ENCODE measurements around the gene PLEKHH3.

Gene PLEKHH3

DNA sequence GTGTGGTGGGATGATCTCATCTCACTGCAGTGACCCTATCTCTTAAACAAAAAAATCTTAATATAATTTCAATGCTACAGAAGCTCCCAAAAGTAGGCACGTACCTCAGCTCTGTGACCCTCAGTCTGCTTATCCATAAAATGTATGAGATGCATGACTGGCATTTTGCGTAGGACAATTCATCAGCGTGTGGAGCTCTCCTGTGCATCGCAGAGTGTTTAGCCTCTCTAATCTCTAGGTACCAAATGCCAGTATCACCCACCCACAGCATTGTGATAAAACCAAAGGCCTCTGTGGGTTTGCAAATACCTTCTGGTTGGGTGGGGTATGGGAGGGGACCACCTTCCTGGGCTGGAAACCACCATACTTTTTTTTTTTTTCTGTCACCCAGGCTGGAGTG lies 36.7 kb downstream of the PLEKHH3 start:
- Histone ChIP-seq H2AFZ (ENCODE audit: low read length) (no peak overlapping the region), H3K9me3 (ENCODE audit: insufficient read depth, low read depth, low read length) (no peaks in the 10 kb centered on the region), H3K9me2 (replicated peaks; ENCODE audit: low read depth, low read length) (no peaks in the 10 kb centered on the region), H3K4me3 (ENCODE audit: low read length, poor library complexity, severe bottlenecking) (no peak overlapping the region), H3F3A (ENCODE audit: low read depth) (no peaks in the 10 kb centered on the region), H3K4me1 (ENCODE audit: insufficient read depth, low read length, poor library complexity, severe bottlenecking) (peaks cover 8% of the 10 kb centered on the region), H3K27me3 (ENCODE audit: insufficient read depth, low read length, poor library complexity, severe bottlenecking) (no peaks in the 10 kb centered on the region), H4K20me1 (ENCODE audit: insufficient read depth, low read length, poor library complexity, severe bottlenecking) (no peaks in the 10 kb centered on the region), H3K36me3 (ENCODE audit: insufficient read depth, low read length) (no peaks in the 10 kb centered on the region), H3K4me2 (ENCODE audit: low read depth, low read length, poor library complexity, severe bottlenecking) (no peak overlapping the region), H3K79me2 (ENCODE audit: insufficient read depth, low read length) (no peaks in the 10 kb centered on the region), H3K9ac (ENCODE audit: low read depth, low read length, poor library complexity, severe bottlenecking) (no peak overlapping the region)
- TF ChIP-seq EZH2phosphoT487 (IDR thresholded peaks at IDR 0.05; ENCODE audit: borderline replicate concordance): no peak
- TF ChIP-seq, protein P1, sequence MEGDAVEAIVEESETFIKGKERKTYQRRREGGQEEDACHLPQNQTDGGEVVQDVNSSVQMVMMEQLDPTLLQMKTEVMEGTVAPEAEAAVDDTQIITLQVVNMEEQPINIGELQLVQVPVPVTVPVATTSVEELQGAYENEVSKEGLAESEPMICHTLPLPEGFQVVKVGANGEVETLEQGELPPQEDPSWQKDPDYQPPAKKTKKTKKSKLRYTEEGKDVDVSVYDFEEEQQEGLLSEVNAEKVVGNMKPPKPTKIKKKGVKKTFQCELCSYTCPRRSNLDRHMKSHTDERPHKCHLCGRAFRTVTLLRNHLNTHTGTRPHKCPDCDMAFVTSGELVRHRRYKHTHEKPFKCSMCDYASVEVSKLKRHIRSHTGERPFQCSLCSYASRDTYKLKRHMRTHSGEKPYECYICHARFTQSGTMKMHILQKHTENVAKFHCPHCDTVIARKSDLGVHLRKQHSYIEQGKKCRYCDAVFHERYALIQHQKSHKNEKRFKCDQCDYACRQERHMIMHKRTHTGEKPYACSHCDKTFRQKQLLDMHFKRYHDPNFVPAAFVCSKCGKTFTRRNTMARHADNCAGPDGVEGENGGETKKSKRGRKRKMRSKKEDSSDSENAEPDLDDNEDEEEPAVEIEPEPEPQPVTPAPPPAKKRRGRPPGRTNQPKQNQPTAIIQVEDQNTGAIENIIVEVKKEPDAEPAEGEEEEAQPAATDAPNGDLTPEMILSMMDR (conservative IDR thresholded peaks at IDR 0.05; ENCODE audit: low read length): no peak

DNA sequence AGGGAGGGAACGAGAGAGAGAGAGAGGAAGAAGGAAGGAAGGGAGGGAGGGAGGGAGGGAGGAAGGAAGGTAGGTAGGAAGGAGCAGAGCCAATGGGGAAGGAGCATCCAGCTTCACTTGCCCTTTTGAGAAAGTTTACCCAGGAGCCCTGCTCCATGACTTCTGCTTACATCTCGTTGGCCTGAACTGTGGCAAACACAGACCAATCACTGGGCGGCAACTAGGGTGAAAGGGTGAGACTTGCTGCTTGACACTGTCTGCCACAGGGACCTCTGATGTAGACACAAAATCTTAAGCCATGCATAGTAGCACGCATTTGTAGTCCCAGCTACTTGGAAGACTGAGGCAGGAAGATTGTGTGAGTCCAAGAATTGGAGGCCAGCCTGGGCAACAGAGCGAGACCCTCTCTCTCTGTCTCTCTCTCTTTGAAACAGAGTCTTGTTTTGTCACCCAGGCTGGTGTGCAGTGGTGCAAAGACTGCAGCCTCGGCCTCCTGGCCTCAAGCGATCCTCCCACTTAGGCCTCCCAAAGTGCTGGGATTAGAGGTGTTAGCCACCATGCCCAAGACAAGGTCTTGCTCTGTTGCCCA lies 37.2 kb downstream of the PLEKHH3 start:
- Histone ChIP-seq H3K36me3 (ENCODE audit: insufficient read depth, low read length) (no peaks in the 10 kb centered on the region), H3K9me2 (replicated peaks; ENCODE audit: low read depth, low read length) (no peaks in the 10 kb centered on the region), H4K20me1 (ENCODE audit: insufficient read depth, low read length, poor library complexity, severe bottlenecking) (no peaks in the 10 kb centered on the region), H3F3A (ENCODE audit: low read depth) (no peaks in the 10 kb centered on the region), H3K79me2 (ENCODE audit: insufficient read depth, low read length) (no peaks in the 10 kb centered on the region), H3K9me3 (ENCODE audit: insufficient read depth, low read depth, low read length) (no peaks in the 10 kb centered on the region), H3K4me1 (ENCODE audit: insufficient read depth, low read length, poor library complexity, severe bottlenecking) (peaks cover 8% of the 10 kb centered on the region), H3K4me2 (ENCODE audit: low read depth, low read length, poor library complexity, severe bottlenecking) (no peak overlapping the region), H3K27me3 (ENCODE audit: insufficient read depth, low read length, poor library complexity, severe bottlenecking) (no peaks in the 10 kb centered on the region), H3K9ac (ENCODE audit: low read depth, low read length, poor library complexity, severe bottlenecking) (no peak overlapping the region), H2AFZ (ENCODE audit: low read length) (no peak overlapping the region), H3K4me3 (ENCODE audit: low read length, poor library complexity, severe bottlenecking) (no peak overlapping the region)
- TF ChIP-seq, protein P1 (conservative IDR thresholded peaks at IDR 0.05; ENCODE audit: low read length): no peak
- TF ChIP-seq EZH2phosphoT487 (IDR thresholded peaks at IDR 0.05; ENCODE audit: borderline replicate concordance): no peak

DNA sequence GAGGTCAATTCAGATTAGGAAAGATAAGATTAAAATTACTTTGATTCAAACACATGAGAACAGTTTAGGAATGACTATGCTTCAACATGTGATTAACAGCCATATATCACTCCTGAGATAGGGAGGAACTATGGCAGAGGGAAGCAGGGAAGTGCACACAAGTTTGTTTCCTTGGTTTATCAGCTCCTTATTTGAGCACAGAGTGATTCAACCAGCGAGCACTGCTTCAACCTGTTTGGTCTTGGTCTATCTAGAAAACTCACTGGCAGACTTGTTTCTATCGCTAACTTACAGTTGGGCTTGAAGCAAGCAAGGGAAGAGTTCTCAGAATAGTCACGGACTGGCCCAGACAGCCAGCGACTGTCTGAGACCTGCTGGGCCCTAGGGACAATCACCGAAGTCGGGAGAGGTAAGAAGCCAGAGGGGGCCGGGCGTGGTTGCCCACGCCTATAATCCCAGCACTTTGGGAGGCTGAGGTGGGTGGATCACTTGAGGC lies 43.8 kb downstream of the PLEKHH3 start:
- Histone ChIP-seq H3K36me3 (ENCODE audit: insufficient read depth, low read length) (no peaks in the 10 kb centered on the region), H2AFZ (ENCODE audit: low read length) (peak overlapping the region; percentile 56; the same call in 1 of the 2 replicates), H3K9me2 (replicated peaks; ENCODE audit: low read depth, low read length) (no peaks in the 10 kb centered on the region), H3K79me2 (ENCODE audit: insufficient read depth, low read length) (no peaks in the 10 kb centered on the region), H4K20me1 (ENCODE audit: insufficient read depth, low read length, poor library complexity, severe bottlenecking) (no peaks in the 10 kb centered on the region), H3K4me1 (ENCODE audit: insufficient read depth, low read length, poor library complexity, severe bottlenecking) (no peaks in the 10 kb centered on the region), H3K27me3 (ENCODE audit: insufficient read depth, low read length, poor library complexity, severe bottlenecking) (no peaks in the 10 kb centered on the region), H3K9me3 (ENCODE audit: insufficient read depth, low read depth, low read length) (no peaks in the 10 kb centered on the region), H3K4me2 (ENCODE audit: low read depth, low read length, poor library complexity, severe bottlenecking) (no peak overlapping the region), H3F3A (ENCODE audit: low read depth) (no peaks in the 10 kb centered on the region), H3K4me3 (ENCODE audit: low read length, poor library complexity, severe bottlenecking) (no peak overlapping the region), H3K9ac (ENCODE audit: low read depth, low read length, poor library complexity, severe bottlenecking) (no peak overlapping the region)
- TF ChIP-seq, protein P1 (conservative IDR thresholded peaks at IDR 0.05; ENCODE audit: low read length): no peak
- TF ChIP-seq EZH2phosphoT487 (IDR thresholded peaks at IDR 0.05; ENCODE audit: borderline replicate concordance): no peak

Measured in Loucy (cell line).